Epithelial cell of proximal tubule (primary cell): Measurements from ENCODE around the gene RAPGEF3. TPM values are rescaled to one million over a fixed set of nuclear protein-coding genes. Genes with fewer than 3 reads are reported as not detected.

Source experiments
- DNase-seq: peaks from one replicate; pipeline ENCODE4 v3.0.0-alpha.2; 2011; ENCODE audit warnings: low read depth
- H3K4me3 ChIP-seq: 2 replicates; pipeline ENCODE4 v1.5.1; 2011; ENCODE audit warnings: low read depth, mild to moderate bottlenecking, low read length
- total RNA-seq: library from RNA; depleted of rRNA; stranded (reverse); fragments of >200 nt; gene quantifications from 2 replicates; pipeline ENCODE4 v1.2.3, GENCODE V29; 2015
- TF ChIP-seq, protein P1 (sequence below): conservative IDR thresholded peaks from 2 replicates; pipeline ENCODE4 v1.5.1; 2012; ENCODE audit warnings: low read depth, mild to moderate bottlenecking, low read length

Gene RAPGEF3
- total RNA-seq, 1 donor from 2014 or later = 102 TPM

DNA sequence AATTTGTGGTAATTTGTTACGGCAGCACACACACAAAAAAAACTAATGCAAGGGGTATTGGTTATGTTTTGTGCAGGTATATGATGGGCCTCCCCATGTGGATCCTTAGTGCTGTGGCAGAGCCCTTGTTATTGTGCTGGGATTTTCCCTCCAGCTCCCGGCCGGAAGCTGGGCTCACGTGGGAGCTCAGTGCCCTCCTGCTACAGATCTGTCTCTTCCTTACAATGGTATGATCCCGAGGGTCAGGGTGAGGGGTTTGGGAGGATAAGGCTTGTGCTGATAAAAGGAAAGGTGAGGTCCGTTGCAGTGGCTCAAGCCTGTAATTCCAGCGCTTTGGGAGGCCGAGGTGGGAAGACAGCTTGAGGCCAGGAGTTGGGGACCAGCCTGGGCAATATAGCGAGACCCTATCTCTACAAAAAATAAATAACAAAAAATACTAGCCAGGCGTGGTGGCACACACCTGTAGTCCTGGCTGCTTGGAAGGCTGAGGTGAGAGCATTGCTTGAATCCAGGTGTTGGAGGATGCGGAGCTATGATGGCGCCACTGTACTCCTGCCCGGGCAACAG lies 13.5 kb upstream of the RAPGEF3 start:
- TF ChIP-seq, protein P1, sequence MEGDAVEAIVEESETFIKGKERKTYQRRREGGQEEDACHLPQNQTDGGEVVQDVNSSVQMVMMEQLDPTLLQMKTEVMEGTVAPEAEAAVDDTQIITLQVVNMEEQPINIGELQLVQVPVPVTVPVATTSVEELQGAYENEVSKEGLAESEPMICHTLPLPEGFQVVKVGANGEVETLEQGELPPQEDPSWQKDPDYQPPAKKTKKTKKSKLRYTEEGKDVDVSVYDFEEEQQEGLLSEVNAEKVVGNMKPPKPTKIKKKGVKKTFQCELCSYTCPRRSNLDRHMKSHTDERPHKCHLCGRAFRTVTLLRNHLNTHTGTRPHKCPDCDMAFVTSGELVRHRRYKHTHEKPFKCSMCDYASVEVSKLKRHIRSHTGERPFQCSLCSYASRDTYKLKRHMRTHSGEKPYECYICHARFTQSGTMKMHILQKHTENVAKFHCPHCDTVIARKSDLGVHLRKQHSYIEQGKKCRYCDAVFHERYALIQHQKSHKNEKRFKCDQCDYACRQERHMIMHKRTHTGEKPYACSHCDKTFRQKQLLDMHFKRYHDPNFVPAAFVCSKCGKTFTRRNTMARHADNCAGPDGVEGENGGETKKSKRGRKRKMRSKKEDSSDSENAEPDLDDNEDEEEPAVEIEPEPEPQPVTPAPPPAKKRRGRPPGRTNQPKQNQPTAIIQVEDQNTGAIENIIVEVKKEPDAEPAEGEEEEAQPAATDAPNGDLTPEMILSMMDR = no peak
- peak overlapping the region; percentile 85 for H3K4me3 ChIP-seq
- DNase-seq = no peak

DNA sequence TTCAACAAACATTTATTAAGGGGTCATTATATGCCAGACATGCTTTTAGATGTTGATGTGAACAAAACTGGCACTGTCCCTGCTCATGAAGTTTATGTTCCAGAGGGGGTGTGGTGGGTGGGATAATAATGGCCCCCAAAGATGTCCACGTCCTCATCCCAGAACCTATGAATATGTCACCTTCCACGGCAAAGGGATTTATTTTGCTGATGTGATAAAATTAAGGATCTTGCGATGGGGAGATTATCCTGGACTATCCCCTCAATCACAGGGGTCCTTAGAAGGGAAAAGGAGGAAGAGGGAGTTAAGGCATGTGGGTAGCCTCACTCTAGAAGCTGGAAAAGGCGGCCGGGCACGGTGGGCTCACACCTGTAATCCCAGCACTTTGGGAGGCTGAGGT lies 12.6 kb upstream of the RAPGEF3 start:
- TF ChIP-seq, protein P1 = no peak
- H3K4me3 ChIP-seq = no peak overlapping the region
- DNase-seq = no peak

DNA sequence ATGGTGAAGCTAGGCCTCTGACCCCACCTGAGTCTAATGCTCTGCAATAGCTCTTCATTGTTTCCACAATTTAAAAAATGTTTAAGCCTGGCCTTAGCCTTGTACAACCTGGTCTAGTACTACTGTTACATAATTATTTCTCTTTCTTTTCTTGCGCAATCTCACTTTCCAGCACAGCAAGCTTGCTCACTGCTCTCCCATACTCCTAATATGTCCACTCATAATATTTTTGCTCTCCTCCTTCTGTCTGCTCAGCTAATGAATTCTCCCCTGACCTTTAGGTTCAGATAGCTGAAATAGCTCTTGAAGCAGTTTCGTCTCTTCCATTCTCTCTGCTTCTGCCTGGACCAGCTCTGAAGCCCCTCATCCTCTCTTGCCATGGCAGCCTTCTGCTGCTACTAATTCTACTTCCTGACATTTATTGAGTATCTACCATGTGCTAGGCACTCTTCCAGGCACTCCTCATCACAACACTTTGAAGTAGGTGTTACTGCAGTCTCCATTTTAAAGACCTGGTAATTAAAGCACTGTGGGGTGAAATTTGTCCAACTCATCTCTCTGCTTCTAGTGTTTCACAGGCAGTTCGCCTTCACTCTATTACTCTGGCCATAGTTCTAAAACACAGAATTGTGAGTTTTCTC lies 11.5 kb upstream of the RAPGEF3 start:
- no peak overlapping the region for H3K4me3 ChIP-seq
- no peak for DNase-seq
- TF ChIP-seq, protein P1 = no peak

DNA sequence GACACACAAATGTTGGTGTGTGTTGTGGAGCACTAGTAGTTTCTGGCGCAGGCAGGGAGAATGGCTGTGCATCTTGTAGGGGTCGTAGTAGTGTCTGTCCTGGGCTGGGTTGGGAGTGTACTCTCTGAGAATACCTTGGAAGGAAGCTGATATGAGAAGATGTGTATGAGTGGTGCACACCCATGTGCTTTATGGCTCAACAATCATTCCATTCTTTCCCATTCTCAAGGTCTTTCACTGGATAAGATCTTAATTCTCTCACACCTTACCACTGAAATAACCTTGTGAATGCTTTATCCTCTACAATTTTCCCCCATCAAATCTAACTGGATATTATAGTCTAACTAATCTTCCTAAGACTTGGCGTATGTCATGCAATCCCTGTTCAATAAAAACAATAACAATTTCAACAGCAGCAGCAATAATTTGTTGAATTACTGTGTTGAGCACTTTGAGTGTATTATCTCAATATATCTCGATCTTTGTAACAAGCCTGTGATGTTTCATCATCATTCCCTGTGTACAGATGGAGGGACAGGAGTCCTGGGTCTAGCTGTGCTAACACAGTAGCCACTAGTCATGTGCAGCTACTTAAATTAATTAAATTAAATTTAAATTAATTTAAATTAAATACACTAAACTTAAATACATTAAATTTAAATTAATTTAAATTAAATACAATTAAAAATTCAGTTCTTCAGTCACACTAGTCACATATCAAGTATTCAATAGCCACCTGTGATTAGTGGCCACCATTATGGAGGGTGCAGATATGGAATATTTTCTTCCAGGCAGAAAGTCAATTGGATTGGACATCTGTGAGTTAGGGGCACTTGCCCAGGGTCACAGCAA lies 10.8 kb upstream of the RAPGEF3 start:
- TF ChIP-seq, protein P1 = no peak
- H3K4me3 ChIP-seq = no peak overlapping the region
- no peak for DNase-seq

DNA sequence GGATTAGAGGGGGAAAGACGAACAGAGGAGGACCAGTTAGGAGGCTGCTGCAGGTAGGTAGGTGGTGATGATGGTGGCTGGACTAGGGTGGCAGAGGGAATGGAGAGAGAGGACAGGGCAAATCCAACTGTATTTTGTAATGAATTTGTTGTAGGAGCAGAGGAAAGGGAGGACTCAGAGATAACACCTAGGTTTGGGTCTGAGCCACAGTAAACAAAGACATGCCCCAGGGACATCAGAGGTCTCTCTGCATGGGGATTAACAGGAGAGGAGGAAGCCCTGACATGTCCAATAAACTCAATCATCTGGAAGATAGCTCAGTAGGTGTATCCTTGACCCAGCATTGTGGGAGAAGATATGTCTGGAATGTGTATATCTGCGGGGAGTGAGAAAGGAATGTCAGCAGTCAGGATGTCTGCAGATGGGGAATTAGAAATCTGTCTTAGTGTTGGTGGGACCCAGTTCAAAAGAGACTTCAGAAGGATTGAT lies 9.7 kb upstream of the RAPGEF3 start:
- TF ChIP-seq, protein P1 = no peak
- no peak for DNase-seq
- no peak overlapping the region for H3K4me3 ChIP-seq

DNA sequence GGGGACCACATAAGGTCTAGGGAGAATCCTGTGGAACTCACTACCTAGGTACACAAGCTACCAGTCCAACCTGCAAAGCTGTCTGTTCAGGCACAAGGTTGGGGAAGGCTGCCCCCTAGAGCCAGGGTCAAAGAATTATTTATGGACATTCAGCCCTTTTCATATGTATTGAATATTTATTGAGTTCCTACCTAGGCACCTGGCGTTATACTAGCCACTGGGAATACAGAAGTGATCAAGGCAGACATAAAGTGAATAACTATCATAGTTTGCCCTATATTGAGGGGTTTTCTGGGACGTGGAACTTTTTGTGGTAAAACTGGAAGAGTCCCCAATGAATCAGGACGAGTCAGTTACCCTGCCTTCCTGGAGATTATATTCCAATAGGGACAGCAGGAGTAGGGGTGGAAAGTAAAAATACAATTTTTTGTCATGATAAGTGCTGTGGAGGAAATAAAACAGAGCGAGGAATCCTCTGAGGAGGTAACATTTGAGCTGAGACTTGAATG lies 8.6 kb upstream of the RAPGEF3 start:
- H3K4me3 ChIP-seq = no peak overlapping the region

More for the DNA sequence above, 8.6 kb upstream of the RAPGEF3 start:
- TF ChIP-seq, protein P1 = peak; percentile 74
- DNase-seq = no peak
